Stimulated activated CD4-positive, alpha-beta T cell treated with anti-CD3 and anti-CD28 coated beads, Interleukin-2, amount 100 ng/mL, for 48 hours (primary cell): ENCODE results near the gene FSD1L.
"Not testable (repeated sequence)": the region's sequence is repeated elsewhere in the genome, so short reads cannot be mapped to it uniquely, and the experiment has no call there.

Experiments used
- DNase-seq, 2 donors: peaks; one replicate each; pipeline ENCODE4 v3.0.0-alpha.2; 2020

FSD1L gene

DNA sequence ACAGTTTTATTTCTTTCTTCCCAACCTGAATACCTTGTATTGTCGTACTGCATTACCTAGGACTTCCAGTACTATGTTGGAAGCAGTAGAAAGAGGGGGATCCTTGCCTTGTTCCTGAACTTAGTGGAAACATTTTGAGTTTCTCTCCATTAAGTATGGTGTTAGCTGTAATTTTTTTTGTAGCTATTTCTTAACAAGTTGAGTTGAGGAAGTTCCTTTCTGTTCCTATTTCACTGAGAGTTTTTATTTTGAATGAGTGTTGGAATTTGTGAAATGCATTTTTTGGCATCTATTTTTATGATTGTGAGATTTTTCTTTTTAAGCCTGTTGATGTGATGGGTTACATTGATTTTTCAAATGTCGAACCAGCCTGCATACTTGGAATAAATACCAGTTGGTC, 49.0 kb downstream of the FSD1L start:
- no peak for DNase-seq

DNA sequence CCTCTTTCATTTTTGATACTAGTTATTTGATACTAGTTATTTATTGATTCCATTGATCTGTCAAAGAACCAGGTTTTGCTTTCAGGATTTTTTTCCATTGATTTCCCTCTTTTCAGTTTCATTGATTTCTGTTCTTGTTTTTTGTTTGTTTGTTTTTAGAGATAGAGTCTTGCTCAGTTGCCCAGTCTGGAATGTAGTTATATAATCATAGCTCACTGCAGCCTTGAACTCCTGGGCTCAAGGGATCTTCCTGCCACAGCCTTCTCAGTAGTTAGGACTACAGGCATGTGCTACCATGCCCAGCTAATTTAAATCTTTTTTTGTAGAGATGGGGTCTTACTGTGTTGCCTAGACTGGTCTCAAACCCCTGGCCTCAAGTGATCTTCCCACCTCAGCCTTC, 49.9 kb downstream of the FSD1L start:
- DNase-seq: no peak

DNA sequence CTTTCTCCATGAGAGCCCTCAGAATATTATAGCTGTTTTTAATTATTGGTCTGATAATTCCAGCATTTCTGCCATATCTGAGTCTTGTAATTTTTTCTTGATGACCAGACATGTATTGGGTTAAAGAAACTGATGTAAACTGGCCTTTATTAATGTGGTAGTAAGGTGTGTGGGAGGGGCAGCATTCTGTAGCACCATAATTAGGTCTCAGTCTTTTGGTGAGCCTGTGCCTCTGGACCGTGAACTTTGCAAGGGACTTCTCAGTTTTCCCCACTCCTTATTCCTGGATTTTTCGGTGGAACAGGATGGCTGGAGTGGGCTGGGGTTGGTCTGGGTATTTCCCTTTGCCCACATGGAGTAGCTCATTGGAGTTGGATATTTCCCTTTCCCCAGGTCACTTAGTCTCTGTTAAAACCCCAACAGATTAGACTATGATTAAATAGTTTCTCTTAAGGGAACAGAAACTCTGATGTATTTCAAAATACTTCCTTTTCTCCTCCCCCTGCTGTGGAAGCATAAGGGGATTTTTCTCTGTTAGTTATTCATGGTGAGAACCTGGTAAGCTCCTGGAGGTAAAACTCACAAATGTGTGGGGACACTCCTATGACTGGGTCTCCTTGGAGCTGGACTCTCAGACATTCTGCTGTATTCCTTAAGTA, 52.4 kb downstream of the FSD1L start:
- no peak for DNase-seq

DNA sequence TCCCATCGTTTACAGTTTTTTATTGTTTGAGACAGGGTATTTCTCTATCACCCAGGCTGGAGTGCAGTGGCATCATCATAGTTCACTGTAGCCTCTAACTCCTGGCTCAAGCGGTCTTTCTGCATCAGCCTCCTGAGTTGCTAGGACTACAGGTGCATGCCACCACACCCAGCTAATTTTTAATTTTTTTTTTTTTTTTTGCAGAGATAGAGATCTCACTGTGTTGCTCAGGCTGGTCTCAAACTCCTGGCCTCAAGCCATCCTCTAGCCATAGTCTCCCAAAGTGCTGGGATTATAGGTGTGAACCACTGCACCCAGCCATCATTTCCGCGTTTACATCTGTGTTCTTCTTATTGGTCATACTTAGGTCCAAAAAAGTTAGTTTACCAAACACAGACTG, 53.6 kb downstream of the FSD1L start:
- DNase-seq: no peak

DNA sequence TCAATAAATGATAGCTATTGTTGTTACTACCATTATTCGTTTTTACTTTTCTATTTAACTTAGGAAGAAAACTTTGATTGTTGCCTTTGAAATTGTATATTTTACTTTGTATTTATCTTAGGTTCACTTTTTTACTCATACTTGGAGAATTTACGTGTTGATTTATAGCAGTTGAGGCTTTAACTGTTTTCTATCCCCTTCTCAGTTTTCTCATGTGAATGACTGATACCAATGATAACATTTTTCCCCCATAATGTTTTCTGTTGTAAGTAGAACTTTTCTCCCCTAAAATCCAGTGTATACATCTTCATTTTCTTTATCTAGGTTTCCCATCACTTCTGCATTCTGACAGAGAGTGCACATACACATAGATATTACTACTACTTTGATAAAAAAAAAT, 54.4 kb downstream of the FSD1L start:
- DNase-seq: no peak

DNA sequence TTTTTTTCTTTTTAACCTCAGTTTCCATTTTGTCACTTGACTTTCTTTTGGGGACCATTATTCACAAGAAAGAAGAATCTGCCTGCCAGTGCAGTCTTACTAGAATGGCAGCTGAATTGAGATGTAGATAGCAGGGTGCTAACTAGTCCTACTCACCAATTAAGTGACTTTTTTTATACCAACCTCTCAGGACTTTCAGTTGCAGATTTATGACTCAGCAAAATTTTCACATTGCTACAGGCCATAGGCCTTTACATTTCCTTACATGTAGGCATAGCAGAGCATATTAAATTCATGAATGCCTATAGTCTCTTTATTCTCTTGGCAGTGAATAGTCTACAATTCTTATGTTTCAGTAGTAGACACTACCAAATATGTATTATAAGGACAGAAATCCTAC, 56.0 kb downstream of the FSD1L start:
- no peak for DNase-seq

DNA sequence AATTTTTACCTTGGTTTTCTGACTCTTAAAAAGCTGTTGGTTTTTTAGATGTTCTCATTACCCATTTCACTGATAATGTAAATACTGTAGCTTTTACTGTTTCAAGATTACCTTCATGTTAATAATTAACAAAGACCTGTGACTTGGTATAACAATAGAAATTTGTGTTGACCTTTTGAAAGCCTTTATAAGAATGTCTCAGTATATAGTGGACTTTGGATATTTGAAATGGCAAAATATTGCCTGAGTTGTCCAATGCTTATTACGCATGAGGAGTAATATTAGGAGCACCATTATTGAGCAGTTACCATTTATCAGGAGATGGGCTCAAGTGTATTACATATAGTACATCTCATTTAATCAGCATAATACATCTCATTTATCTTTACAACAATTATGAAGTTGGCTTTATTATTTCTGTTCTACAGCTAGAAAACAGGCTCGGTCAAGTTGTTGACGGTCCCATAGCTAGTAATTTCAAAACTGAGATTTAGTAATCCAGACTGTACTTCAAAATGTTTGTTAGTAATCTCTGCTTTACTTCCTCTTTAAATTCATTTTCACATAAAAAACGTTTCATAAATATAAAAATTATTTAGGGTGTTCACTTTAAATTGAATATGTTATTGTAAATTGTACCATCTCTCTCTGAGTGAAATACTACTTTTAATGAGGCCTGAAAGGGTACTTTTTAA, 59.4 kb downstream of the FSD1L start:
- no peak for DNase-seq

DNA sequence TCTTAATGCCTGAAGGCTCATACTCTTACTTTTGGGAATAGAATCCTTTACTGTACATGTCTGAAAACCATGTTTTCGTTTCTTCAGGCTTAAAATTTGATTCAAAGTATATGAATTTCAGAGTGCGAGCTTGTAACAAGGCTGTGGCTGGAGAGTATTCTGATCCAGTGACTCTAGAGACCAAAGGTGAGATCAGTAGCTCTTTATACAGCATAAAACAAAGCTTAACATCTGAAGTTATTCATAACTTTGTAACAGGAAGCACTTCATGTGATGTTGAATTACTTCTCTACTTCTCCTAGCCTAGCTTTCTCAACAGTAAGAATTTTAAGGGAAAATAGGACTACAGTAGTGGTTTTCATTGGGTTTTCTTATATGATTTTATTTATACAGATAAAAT, 60.7 kb downstream of the FSD1L start:
- DNase-seq: no peak

DNA sequence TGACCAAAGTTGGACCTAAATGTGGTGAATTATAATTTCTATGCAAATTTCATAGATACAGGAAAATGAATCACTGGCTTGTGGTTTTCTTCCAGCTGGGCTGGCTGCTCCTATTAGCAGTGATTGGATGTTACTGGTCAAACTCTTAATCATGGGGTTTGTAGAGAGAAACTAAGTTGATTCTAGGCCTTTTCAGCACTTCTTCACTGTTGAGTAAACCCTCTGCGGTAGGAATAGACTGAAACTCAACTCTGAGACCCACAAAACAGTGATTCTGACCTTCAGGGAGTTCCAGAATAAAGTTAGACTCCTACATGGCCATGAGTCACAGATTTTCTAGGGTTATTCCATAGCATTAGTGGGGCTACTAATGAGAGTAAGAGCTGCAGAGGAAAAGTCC, 62.2 kb downstream of the FSD1L start:
- no peak for DNase-seq

DNA sequence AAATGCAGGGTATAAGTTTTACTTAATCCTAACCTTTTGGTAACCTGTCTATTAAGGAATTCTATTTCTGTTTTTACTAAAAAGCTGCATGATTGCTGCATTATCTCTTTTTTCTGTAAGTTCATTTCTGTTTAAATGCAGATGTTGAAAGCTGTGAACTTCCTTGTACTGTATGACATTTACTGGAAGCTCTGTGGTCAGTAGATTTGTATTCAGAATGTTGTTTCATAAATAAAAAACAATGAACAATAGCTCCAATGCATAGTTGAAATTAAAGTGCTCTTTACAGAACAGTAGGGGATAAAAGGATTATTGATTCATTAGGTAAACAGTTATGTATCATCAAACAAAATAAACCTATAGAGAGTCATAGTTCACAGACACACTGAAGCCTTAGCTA, 63.6 kb downstream of the FSD1L start:
- no peak for DNase-seq

DNA sequence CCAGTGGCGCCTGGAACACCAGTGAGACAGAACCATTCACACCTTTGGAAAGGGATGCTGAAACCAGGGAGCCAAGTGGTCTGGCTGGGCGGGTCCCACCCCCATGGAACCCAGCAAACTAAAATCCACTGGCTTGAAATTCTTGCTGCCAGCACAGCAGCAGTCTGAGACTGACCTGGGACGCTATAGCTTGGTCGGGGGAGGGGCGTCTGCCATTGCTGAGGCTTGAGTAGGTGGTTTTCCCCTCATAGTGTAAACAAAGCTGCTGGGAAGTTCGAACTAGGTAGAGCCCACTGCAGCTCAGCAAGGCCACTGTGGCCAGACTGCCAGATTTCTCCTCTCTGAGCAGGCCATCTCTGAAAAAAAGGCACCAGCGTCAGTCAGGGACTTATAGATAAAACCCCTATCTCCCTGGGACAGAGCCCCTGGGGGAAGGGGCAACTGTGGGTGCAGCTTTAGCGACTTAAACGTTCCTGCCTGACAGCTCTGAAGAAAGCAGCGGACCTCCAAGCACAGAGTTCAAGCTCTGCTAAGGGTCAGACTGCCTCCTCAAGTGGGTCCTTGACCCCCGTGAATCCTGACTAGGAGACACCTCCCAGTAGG, 68.1 kb downstream of the FSD1L start:
- no peak for DNase-seq

DNA sequence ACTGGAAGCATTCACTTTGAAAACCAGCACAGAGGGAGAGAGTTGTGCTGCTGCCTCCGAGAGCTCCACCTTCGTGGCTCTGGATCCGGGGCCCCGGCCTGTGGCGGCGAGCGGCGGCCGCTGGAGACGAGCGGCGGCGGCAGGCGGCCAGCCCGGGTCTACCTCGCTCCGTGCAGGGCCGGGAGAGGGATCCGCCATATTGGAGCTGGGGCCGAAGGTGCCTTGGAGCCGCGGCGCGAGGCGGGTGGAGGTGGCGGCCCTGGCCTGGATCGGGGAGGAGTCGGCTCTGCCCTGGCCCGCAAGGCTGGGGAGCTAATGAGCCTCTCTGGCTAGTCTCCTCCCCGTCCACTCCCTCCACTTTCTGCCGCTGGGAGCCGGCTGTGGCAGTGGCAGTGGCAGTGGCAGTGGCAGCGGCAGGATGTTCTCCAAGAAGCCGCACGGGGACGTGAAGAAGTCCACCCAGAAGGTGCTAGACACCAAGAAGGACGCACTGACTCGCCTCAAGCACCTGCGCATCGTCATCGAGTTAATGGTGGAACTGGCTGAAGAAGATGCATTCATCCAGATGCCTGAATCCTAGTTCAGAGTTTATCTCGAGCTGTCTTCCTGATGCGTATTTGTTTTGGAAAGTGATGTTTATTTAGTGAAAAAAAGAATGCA, 72.0 kb downstream of the FSD1L start:
- DNase-seq: peak in 1 of 2 donors; percentile 26

DNA sequence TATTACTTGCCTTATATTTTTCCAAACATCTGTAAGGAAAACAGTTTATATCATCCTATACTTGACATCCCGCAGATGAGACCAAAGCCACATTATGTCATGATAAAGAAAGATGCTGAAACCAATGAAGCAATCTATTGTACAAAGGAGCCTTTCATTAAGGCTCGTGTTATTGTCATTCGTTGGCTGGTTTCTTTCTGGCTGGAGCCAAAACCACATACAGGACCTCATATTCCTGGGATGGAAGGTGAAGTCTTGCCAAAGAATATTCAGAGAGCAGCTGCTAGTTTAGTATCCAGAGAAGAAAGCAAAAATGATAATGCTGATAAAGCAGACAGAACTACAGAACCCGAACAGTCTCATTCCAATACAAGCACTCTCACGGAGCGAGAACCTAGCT, 73.2 kb downstream of the FSD1L start:
- not testable (repeated sequence) for DNase-seq

DNA sequence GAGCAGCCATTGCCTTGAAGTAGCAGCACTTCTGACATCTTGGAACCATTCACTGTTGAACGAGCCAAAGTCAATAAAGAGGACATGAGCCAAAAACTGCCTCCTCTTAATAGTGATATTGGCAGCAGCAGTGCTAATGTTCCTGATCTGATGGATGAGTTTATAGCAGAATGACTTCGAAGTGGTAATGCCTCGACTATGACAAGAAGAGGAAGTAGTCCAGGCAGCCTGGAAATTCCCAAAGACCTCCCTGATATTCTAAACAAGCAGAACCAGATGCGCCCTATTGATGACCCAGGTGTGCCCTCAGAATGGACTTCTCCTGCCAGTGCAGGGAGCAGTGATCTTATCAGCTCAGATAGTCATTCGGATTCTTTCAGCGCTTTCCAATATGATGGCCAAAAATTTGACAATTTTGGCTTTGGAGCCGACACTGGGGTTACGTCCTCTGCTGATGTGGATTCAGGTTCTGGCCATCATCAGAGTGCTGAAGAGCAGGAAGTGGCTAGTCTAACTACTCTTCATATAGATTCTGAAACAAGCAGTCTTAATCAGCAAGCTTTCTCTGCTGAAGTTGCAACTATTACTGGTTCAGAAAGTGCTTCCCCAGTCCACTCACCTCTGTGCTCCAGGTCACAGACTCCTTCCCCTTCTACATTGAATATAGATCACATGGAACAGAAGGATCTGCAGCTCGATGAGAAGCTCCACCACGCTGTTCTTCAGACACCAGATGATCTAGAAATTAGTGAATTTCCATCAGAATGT, 75.0 kb downstream of the FSD1L start:
- DNase-seq: not testable (repeated sequence)

DNA sequence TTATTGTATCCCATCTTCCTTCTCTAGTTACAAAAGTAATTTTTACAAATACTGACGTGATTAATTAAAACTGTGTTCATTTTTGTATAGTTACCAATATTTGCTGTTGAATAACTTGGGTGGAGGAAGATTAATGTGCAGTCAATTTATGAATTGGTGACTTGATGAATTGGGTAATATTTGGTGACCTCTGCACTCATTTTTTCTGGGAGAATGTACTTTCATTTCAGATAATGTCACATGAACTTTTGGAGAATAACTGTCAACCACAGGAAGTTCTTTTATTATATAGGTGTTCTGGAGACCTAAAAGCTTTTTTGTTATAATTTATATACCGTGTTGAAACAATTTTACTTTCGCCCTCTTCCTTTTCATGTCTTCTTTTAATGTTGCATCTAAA, 83.7 kb downstream of the FSD1L start:
- DNase-seq: no peak

DNA sequence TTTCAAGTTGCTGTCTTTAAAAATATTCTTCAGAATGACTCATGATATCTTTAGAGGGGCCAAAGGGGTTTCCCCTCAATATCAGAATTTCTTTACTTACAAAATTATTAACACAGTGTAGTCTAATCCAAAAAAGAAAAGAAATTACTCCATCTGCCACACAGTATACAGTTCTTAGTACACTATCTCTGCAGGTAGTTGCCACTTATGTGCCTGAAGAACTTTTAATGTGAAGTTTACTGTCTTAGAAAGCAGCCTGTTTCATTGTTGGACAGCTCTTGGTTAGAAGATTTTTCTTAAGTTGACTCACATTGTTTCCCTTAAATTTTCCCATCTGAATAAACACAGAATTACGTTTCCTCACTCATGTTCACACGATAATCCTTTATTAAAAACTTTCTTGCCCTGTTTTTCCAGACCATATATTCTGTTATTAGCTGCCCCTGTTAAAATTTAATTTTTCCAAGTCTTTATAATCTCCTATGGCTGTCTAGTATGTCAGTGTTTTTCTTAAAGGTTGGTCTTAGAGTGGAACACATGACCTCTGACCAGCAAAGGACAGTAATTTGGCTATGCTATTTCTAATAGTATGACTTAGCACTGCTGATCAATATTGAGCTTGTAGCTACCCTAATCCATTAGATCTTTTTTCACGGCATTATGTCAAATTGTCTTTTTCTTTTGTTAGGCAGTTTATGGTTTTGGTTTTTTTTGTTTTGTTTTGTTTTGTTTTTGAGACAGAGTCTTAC, 88.3 kb downstream of the FSD1L start:
- no peak for DNase-seq

DNA sequence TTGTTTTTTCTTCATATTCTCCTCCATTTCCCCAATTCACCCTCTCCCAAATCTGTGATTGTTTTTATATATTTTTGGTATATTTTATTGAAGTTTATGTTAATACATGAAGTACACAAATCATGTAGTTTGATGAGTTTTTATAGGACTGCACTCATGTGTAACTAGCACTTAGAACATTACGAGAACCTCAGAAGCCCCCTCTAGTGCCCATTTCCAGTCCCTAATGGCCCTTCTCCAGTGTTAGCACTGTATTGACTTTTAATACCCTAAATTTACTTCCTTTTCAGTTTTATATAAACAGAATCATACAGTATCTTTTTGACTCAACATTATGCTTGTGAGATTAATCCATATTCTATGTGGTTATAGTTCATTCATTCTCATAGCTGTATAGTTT, 91.6 kb downstream of the FSD1L start:
- DNase-seq: no peak

DNA sequence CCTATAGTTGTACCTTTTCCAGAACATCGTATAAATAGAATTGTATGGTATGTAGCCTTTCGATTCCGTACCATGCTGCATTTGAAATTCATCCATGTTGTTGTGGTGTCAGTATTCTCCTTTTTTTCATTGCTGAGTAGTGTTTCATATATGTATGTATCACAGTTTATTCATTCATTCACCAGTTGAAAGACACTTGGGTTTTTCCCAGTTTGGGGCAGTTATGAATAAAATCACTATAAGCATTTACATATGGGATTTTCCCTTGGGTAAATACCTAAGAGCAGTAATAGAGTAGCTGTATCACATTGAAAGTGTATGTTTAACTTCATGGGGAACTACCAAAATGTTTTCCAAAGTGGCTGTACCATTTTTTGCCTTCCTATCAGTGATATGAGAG, 94.0 kb downstream of the FSD1L start:
- DNase-seq: no peak

DNA sequence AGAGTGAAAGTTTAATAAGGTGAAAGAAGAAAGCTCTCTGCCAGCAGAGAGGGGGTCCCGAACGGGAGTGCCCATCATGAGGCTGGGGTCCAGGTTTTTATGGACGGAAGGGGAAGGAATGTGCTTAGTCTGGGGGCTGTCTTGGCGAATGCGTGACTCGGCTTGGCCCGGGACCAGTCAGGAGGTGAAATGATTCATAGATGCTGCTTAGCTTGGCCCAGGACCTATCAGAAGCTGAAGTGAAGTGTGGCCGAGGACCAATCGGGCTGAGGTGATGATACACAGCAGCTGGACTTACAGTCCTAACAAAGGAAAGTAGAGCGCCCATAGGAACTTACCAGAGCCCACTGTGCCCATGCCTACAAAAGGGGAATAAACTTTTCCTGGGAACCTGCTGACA, 106.2 kb downstream of the FSD1L start:
- no peak for DNase-seq

DNA sequence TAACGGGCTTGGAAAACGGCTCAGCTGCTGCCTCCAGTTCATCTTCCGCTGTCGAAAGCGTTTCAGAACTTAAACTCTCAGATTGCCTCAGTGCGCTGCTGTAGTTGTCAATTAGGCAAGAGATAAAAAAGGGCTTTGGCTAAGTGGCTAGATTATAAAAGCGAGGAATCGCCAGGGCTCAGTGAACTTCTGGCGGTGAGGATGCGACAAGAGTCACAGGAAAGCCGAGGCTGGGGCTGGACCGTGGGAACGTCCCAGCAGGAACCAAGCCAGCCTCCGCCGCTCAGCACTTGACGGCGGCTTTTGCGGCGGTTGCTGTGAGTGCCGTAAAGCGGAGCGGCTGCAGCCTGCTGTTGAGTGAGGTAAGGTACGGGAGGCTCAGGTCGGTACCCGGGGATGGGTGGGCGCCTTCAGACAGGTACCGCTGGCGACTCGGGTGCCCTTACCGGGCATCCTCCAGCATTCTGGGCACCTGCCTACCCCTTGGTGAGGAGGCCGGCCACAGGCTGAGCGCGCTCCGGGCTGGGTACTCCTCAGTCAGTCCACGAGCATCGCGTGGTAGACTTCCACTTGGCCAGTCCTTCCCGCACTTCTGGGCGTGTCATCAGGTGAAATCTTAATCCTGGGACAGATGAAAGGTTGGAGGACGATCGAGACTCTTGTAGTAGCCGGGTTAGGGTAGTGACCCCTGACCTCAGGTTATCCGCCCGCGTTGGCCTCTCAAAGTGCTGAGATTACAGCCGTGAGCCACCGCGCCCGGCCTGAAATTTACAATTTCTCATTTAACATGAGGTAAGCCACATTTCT, 110.2 kb downstream of the FSD1L start, which contains the start of gene FKTN:
Gene FKTN (plus strand): TSS at position 328 of the 807 bp plus-strand sequence. CDS start 16,902 bp downstream, outside the sequence.
- peak; percentile 74 to 77 for DNase-seq

DNA sequence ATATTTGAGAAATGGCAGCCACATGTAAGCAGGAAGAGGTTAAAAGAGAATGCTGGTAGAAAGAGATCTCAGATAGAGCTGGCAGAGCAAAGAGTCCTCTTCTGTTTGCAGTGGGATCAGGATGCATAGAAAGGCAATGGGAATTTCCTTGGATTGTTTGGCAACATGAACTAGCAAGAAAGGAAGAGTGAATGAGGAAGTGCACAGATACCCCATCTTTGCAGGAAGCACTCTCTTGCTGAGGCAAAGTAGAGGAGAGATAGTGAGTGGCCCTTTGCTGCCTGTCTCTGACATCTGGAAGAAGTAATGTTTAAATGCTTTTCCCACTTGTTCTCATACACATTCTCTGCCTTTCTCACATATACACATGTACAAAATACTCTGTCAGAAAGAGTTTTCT, 124.6 kb downstream of the FSD1L start:
- DNase-seq: no peak
